Uterus (tissue), 2 donors: Measurements from ENCODE around the gene FADS3.

ENCODE experiments used
- CTCF ChIP-seq, 4 experiments: fragments of 200-600 bp in 2 of 4; fragments of 450-650 bp in 2 of 4; sonication (generic) in 2 of 4; IDR thresholded peaks; one replicate each; pipeline ENCODE4 v1.5.1; 2016 to 2019; ENCODE audit warnings: antibody characterized with exemption in 4 of 4, mild to moderate bottlenecking in 2 of 4, moderate library complexity in 1 of 4
- POLR2A ChIP-seq, 2 donors: fragments of 450-650 bp; IDR thresholded peaks; one replicate each; pipeline ENCODE4 v1.6.1; 2016; ENCODE audit warnings: antibody characterized with exemption in 2 of 2, mild to moderate bottlenecking in 1 of 2, moderate library complexity in 1 of 2

- TF ChIP-seq CTCF (IDR thresholded peaks at IDR 0.05) (no peak), POLR2A (IDR thresholded peaks at IDR 0.05) (no peak)
These were observed 29.7 kb downstream of the FADS3 start for GRCh38 chr11:61861634-61862033.
